Measurements from ENCODE around the gene JMJD1C.
"Not testable (repeated sequence)": the region's sequence is repeated elsewhere in the genome, so short reads cannot be mapped to it uniquely, and the experiment has no call there.

Gene JMJD1C

DNA sequence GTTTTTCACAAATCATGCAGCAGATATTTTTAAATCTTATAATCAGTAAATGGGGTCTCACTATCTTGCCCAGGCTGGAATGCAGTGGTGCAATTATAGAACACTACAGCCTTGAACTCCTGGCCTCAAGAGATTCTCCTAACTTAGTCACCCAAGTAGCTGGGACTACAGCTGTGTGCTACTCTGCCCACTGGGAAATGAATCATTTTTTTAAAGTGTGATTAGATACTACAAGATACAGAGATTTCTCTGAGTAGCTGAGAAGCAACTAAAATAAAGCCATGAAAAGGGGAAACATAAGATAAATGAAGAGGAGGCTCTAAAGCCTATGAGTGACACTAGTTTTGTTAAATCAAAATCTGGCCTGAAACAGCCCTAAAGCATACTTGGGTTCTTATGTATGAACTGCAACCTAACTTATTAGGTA, 119.7 kb downstream of the JMJD1C start:
- DNase-seq, result no peak

DNA sequence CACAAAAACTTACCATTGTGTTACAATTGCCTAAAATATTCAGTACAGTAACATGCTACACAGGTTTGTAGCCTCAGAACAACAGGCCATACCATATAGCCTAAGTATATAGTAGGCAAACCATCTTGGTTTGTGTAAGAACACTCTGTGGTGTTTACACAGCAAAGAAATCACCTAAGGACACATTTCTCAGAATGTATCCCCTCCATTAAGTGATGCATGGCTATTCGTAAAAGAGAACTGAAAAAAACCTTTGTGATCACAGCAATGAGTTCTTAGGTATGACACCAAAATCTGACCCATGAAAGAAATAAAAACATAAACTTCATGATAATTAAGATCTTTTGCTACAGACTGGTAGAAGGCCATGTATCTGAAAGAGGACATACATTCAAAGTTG, 121.5 kb downstream of the JMJD1C start:
- DNase-seq, result no peak

DNA sequence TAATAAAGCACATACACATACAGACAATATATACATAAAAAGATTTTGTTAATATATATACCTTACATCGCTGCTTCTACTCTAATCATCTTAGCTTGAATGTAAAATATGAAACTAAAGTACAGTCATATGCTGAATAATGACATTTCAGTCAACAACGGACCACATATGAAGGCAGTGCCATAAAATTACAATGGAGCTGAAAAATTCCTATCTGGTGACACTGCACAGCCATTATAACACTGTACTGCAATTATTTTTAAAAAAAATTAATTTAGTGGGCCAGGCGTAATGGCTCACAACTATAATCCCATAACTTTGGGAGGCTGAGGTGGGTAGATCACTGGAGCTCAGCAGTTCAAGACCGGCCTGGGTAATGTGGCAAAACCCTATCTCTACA, 122.3 kb downstream of the JMJD1C start:
- no peak for DNase-seq

DNA sequence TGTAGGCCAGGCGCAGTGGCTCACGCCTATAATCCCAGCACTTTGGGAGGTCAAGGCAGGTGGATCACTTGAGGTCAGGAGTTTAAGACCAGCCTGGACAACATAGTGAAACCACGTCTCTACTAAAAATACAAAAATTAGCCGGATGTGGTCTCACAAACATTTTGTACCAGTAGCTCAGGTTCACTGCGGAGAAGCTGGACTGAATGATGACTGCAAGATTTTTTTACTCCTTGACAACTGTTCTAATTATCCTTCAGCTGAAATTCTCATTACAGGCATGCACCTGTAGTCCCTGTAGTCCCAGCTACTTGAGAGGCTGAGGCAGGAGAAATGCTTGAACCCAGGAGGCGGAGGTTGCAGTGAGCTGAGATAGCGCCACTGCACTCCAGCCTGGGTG, 126.1 kb downstream of the JMJD1C start:
- not testable (repeated sequence) for DNase-seq

DNA sequence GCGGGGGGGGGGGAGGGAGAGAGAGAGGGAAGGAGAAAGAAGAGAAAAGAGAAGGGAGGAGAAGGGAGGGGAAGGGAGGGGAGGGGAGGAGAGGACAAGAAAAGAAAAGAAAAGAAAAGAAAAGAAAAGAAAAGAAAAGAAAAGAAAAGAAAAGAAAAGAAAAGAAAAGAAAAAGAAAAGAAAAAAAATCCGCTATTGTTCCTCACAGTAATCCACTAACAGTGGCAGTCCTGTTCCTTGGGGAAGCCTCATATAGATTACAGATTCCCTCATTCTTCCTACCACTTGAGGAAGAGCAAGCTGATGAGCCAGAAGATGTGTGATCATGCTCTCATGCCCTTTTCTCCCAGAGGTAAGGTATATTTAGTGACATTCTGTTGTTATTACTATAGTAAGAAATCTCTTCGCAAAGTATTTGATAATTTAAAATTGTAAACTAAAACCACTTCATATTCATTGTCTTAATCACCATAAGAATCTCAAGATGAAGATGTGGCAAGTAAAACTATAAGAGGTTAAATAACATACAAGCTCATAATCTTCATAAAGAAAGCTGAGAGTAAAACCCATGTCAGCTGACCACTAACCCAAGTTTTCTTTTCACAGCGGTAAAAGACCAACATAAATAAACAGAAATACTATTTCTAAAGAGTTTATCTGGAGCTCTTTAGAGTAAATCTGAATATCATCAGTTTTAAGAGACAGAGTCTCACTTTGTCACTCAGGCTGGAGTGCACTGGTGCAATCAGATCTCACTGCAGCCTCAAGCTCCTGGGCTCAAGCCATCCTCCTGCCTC, 128.1 kb downstream of the JMJD1C start:
- DNase-seq, result no peak

DNA sequence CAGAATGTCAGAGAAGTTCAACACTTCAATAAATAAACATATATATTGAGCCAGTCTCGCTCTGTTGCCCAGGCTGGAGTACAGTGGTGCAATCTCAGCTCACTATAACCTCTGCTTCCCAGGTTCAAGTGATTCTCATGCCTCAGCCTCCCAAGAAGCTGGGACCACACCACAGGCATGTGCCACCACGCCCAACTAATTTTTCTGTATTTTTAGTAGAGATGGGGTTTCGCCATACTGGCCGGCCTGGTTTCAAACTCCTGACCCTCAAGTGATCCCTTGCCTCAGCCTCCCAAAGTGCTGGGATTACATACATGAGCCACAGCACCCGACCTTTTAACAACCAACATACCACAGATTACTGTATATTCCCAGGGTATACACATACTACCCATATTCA, 134.2 kb downstream of the JMJD1C start:
- no peak for DNase-seq

DNA sequence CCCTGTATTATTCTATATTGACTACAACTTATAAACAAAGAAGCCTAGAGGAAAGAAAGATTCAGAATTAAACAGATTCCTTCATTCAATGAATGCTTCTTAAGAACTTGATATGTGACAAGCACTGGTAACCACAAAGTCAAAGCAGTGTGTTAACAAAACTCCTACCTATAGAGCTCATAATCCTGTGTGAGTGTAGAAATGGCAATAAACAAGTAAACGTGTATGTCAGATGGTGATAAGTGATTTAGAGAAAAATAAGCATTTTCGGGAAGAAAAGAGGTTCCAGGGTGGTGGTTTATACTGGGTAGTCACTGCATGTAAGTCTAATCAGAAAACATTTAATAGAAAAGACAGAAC, 141.3 kb downstream of the JMJD1C start:
- no peak for DNase-seq

DNA sequence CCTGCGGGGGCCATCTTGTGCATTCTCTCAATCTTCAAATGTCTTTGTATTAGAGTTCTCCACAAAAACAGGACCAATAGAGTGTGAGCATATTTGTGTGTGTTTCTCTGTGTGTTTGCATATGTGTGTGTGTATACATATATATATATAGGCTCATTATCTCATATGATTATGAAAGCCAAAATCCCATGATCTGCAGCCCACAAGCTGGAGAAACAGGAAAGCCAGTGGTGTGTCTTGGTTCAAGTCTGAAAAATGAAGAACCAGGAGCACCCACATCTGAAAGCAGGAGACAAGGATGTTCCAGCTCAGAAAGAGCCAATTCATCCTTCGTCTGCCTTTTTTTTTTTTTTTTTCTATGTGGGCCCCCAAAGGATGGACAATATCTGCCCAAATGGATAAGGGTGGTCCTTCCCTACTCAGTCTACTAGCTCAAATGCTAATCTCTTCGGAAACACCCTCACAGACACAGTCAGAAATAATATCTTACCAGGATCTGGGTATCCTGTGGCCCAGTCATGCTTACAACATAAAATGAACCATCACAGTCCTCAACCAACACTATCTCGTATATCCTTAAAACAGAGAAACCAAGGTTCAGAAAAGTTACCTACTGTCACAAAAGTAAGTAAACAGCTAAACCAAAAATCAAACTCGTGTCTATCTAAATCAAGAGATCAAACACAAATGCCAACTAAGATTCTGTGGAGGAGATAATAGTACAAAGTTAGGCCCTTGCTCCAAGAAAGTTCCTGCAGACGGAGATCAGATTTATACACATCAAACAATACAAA, 141.9 kb downstream of the JMJD1C start:
- no peak for DNase-seq

DNA sequence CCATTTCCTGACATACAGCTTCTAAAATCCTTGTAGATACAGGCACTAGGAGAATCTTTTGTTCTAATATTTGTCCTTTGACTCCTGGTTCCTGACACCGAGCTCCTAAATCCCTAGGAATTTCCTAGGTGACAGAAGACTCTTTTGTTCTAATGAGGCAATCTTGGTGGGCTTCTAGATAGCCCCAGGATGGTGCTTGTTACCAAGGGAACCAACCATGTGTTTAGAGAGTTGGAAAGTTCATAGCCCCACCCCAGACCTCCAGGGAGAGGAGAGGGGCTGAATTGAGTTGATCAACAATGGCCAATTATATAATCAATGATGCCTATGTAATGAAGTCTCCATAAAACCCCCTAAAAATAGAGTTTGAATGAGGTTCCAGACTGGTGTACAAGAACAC, 145.1 kb downstream of the JMJD1C start:
- no peak for DNase-seq

DNA sequence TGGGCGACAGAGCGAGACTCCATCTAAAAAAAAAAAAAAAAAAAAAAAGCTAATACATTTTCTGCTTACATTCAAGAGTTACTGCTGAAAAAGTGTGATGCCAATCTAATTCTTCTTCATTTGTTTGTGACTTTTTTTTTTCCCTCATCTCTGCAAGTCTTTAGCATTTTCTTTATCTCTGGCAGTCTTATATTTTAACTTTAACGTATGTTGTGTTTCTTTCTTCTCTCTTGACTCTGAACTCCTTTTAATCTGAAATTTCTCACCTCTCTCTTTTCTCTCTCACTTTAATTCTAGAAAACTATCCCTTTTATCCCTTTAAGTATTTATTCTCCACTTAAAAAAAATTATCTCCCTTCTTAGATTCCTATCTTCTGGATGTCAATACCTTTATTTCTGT, 146.5 kb downstream of the JMJD1C start:
- no peak for DNase-seq

DNA sequence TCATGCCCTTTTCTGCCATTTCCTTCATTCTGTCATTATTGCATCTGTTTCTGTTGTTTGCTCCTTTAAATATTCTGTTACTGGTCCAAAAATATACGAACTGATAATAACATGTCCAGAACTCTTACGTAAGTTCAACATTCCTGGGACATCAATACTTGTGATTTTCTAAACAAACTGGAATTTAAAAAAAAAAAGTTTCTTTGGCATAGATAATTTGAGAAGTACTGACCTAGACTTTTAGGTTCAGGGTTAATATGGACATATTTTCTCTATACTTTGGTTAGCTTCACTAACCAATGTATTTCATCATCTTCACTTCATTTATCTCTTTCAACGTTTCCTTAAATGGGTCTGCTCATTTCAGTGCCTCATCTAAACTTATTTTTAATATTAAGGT, 147.3 kb downstream of the JMJD1C start:
- DNase-seq, result no peak

DNA sequence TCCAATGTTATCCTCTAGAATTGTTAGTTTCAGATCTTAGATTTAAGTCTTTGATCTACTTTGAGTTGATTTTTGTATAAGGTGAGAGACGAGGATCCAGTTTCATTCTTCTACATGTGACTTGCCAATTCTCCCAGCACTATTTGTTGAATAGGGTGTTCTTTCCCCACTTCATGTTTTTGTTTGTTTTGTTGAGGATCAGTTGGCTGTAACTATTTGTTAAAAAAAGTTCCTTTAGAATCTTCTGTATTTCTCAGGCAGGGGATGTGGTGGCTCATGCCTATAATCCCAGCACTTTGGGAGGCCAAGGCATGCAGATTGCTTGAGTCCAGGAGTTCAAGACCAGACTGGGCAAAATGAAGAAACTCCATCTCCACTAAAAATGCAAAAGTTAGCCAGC, 151.8 kb downstream of the JMJD1C start:
- no peak for DNase-seq

DNA sequence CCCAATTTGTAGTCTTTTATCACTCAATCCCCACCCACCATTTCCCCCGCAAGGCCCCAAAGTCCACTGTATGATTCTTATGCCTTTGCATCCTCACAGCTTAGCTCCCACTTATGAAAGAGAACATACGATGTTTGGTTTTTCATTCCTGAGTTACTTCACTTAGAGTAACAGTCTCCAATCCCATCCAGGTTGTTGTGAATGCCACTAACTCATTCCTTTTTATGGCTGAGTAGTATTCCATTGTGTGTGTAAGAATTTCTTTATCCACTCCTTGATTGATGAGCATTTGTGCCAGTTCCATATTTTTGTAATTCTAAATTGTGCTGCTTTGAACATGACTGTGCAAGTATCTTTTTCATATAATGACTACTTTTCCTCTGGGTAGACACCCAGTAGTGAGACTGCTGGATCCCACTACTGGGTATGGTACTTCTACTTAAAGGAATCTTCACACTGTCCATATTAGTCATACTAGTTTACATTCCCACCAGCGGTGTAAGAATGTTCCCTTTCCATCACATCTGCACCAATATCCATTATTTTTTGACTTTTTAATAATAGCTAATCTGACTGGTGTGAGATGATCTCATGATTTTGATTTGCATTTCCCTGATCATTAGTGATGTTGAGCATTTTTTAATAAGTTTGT, 152.6 kb downstream of the JMJD1C start:
- DNase-seq, result no peak

DNA sequence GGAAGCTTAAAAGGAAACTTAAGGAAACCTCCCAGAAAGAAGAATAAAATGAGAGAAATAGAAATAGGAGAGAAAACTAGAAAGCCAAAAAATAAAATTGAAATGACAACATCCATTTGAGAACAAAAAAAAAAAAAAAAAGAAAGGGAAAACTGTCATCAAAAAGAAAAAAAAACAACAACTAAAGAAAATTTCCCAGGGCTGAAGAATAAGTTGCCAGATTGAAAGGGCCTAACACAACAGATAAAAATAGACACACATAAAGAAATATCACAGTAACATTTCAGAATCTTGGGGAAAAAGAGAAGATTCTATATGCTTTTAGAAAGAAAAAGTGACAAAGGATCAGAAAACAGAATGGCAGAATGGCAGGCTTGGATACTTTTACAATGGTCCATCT, 157.1 kb downstream of the JMJD1C start:
- DNase-seq, result no peak

DNA sequence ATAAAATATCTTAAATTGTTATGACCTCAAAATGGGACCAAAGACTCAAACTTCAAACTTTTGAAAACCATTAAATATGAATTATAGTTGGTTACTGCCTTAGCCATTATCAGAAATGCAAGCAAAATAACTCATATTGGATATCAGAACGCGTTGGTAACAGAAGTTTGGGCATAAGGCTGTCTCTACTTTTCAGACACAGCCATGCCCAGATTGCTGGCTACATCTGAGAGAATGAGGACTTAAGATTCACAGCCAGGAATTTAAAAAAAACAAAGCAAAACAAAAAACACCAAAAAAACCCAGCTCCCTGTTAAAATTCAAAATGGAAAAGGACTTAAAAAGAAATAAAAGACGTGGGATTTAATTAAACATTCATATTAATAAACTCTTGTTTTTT, 161.6 kb downstream of the JMJD1C start:
- no peak for DNase-seq

DNA sequence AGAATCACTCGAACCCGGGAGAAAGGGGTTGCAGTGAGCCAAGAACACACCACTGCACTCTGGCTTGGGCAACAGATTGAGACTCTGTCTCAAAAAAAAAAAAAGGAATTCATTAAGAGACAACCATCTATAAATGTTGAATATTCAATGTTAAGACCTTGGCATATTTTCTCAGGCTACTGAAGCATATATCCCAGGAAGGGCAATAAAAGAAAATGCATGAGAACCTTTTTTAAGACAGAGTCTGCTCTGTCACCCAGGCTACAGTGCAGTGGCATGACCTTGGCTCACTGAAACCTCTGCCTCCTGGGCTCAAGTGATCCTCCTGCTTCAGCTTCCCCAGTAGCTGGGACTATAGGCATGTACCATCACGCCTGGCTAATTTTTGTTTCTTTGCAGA, 165.0 kb downstream of the JMJD1C start:
- DNase-seq, result no peak

DNA sequence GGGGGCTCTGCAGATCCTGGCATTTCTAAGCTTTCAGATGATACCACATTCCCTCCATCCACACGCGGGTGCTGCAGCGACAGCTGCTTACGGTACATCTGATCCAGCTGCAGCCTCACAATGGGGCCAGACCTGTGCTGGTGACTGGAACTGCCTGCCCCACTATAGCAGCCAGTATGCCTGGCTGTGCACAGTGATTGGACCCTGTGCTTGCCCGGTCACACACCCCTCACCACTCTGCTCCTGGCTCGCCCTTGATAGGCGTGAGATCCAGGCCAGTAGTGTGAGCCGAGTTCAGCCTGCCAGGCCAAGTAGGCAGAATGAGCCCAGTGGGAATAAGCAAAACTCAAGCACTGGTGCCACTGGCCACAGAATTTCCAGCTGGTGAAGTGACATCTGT, 167.8 kb downstream of the JMJD1C start:
- no peak for DNase-seq

DNA sequence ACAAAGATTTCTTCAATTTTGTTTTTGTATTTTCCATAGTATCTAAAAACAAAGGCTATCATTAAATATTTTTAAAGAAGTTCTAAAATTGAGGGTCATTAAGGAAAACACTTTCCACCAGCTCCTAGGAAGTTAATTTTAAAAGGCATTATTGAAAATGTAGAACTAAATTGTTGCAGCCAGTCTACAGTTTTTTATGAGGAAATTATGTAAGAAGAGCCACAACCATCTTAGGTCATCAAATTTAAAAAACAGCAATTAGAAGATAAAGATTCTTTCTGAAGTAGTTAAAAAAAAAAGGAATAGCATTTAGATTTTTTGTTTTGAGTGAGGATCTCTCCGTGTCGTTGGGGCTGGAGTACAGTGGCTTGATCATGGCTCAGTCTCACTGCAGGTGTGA, 171.0 kb downstream of the JMJD1C start:
- DNase-seq, result no peak

DNA sequence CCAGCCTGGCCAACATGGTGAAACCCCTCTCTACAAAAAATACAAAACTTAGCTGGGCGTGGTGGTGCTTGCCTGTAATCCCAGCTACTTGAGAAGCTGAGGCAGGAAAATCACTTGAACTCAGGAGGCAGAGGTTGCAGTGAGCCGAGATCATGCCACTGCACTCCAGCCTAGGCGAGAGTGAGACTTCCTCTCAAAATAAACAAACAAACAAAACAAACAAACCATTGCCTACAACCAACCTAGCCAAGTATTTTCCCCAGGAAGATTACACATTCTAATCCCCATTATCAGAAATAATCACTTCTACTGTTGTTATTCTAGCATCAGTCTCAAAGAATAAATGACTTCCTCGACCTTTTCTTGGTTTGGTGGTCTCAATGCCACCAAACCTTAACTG, 172.9 kb downstream of the JMJD1C start:
- not testable (repeated sequence) for DNase-seq

DNA sequence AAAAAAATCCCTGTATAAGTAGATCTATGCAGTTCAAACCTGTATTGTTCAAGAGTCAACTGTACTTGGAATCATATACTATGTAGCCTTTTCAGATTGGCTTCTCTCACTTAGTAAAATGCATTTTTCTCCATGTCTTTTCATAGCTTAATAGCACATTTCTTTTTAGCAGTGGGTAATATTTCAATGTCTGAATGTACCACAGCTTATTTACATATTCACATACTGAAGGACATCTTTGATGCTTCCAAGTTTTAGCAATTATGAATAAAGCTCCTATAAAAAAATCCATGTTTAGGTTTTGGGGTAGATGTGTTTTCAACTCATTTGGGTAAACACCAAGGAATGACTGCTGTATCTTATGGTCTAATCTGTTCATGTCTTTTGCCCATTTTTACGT, 177.6 kb downstream of the JMJD1C start:
- no peak for DNase-seq

DNA sequence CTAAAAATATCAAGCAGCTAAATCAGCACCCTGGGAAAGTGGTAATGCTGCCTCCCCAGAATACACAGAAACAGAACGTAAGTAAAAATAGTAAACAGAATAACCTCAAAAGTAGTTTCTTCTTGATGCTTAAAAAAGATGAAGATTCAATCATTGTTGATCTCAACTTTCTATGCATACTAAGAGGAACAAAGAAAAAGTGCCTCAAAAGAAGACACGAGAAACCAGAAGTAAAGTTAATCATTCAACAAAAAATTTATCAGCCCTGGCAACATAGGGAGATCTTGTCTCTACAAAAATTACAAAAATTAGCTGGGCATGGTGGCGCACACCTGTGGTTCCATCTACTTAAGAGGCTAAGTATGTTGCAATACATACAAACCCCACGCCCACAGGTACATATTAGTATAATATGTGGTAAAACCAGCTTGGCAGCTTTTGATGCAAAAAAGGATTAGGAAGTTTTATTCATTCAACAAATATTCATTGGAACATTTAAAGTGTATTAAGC, 179.0 kb downstream of the JMJD1C start:
- DNase-seq, result no peak

DNA sequence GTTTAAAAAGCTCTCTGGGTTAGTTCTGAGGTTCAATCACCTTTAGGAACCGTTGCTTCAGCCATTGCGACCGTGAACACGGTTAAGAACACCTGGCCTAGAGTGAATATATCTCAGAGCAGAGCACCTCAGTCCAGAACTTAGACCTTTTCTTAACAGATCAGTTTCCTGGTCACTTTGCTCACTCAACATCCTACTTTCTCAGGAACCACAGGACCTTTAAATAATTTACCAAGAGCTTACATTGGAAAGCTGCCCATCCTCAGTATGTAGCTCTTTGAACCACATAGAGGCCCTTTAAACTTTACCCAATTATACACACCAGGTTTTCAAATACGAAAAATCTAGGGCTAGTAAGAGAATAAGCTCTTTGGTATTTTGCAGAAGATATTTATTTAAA, 179.4 kb downstream of the JMJD1C start:
- no peak for DNase-seq

DNA sequence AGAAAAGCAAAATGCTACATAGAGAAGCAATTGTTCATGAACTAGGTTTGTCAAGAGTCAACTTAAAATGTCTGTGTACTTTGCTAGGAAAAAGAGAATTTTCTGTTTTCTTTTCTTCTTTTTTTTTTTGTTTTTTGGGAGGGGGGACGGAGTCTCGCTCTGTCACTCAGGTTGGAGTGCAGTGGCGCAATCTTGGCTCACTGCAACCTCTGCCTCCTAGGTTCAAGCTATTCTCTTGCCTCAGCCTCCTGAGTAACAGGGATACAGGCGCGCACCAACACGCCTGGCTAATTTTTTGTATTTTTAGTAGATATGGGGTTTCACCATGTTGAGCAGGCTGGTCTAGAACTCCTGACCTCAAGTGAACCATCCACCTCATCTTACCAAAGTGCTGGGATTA, 181.9 kb downstream of the JMJD1C start:
- DNase-seq, result not testable (repeated sequence)

DNA sequence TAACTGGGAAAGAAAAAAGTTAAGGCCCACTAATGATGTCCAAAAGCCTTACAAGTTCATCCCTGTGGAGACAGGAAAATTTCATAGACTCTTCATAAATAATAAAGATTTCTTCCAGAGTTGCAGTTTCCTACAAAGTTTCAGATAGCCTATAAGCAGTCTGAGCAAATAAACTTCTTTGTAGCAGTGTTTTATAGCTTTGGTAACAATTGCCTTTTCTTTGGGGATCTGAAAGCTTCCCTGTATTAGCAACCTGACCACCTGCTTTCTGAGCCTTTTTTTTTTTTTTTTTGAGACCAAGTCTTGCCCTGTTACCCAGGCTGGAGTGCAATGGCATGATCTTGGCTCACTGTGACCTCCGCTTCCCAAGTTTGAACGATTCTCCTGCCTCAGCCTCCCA, 182.7 kb downstream of the JMJD1C start:
- DNase-seq, result no peak
